ENCODE results near the gene SMYD3.
"Not testable (repeated sequence)": the region's sequence is repeated elsewhere in the genome, so short reads cannot be mapped to it uniquely, and the experiment has no call there.

Gene SMYD3

DNA sequence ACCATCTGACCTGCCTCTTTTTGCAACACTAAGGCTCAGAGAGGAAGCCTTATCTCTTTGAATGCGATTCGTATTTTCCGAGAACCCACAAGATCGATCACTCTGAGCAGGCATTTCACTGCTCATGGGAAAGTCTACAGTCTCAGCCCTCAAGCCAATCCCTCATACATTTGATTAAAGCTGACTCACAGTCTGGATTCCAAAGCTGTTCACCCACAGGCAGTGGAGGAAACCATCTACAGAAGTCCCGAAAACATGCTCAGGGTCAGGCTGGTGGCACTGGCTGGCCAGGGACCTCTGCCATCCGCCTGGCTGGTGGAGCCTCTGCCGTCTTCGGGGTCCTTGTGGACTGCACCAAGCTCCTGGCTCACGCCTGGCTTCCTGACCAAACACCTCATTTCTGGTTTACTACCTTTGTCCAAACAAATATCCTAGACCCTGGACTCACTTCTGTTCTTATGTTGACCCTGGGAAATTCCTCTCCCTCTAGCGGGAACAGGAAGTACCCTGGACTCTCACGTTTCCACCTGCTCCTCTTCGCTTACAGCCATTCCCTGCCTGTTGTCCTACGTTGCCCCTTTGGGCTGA lies 650.0 kb downstream of the SMYD3 start:
- no peak for DNase-seq

DNA sequence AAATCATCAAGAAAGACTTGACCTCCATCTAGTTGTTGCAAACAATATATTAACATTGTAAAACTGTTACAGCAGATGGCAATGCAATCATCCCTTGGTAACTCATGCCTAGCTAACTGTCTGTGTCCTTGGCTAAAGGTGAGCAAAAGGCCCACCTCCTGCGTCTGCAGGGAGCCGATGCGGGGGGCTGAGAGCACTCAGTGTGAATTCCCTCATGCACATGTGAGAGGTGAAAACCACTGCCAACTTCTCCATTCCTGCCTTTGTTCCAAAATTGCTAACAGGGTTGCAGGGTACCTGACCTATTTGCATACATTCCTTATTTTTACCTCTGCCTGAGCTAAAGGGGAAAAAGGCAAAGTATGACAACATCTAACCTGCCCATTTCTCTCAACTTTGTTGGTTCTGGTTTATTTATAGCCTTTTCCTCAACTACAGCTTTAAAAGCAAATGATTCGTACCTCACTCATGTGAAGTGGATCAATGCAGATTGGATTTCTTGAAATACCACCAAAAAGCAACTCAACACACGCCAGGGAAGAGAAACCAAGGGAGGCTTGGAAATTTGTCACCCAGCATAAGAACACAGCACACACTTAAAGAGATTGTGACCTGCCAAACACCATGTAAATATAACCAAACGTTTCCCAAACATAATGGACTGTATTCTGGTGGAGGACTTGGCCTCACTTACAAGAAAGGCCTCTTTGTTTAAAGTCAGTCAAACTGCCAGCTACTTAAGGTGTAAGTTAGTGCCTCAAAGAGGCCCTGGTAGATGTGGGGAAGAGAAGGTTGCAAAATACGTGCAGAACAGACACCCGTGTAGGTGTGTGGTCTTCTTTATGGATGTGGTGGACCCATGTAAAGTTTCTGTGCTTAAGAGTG lies 651.0 kb downstream of the SMYD3 start:
- no peak for DNase-seq

DNA sequence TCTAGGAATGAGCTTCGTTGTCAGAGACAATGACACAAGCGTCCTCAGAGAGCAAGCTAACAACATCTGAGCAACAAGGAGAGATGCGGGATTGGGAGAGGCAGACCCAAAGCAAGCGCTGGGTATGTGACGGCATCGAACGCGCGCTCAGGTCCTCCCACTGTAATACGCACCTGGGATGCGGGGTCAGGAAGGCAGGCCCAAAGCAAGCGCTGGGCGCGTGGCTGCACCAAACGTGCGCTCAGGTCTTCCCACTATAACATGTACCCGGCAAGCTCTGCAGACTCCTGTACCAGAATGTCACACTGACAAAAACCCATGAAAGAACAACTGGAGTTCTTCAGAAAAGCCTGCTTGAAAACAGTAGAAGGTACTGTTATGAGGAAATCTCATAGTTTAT lies 653.8 kb downstream of the SMYD3 start:
- no peak for DNase-seq

DNA sequence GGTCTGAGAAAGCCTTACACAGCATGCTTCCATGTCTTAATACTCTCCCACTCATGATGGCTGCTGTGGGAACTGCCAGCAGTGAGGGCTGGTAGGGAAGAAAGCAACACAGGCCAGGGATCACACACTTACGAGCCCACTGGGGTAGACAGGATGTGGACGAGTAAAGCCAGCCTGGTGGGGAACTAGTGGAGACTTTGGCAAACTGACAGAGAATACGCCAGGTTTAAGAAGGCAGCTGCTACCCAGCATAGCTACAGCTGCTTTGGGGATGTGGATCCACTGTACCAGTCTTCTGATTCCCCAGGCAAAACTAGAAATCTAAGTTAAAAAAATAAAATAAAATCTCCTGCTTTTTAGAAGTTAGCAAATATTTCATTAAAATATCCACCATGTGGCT lies 664.0 kb downstream of the SMYD3 start:
- DNase-seq, result no peak

DNA sequence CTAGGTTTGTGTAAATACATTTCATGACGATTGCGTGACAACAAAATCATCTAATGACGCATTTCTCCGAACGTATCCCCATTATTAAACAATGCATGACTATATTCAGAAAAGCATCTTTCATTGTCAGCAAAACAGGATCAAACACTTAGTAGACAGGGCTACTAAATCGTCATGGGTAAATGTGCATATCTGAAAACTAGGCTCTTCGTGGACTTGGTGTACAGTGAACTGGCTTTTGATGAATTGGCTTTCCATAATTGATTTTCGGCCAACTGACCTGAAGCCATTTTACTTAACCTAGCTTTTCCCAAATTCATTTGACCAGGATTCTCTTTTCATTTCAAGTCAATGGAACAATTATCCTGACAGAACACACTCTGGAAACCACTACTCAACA lies 665.0 kb downstream of the SMYD3 start:
- no peak for DNase-seq

DNA sequence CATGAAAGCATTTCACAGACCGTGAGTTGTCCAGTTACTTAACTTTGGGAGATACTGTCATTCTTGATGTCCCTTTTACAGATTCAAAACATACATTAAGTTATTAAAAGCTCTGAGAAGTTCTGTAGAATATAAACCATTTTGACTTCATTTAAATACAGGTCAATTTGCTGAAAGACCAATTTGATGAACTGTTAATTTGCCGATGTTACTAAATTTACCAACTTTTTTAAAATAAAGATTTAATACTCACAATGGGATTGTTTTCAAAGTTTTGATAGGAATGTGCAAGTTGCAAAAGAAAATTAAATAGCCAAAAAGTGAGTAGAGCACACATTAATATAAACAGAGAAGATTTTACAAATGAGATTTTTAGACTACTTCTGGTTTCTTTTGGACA lies 666.1 kb downstream of the SMYD3 start:
- no peak for DNase-seq

DNA sequence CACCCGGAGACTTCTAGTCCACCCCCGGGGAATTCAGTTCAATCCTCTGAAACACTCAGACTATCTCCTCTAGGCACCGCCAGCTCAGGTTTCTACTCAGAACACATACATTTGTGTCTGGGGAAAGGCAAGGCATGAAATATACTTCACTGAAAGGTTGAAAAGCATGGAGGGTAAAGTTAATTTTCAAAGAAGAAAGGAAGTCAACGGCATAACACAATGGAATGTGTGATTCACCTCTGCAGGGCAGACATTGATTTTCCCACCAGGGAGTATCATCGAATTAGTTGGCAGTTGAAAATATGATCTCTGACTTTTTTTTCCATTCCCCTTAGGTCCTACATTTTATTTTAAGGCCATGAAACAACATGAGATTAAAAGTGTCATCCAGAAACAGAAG lies 669.4 kb downstream of the SMYD3 start:
- DNase-seq, result no peak

DNA sequence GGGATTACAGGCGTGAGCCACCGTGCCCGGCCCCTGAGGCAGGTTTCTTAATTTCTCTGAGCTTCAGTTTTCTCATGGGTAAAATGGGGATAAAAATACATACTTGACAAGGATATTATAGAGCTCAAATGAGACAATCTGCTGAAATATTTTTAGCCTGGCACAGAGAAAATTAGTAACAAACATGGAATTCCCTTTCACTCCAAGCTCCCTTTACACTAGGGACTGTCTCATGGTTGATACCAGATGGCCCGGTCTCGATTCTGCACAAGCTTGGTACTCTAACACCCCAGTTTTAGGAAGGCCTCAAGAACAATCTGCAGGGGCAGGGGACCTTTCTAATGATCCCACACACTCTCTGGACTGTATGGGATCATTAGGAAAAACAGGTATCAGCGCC lies 671.7 kb downstream of the SMYD3 start:
- DNase-seq, result no peak

DNA sequence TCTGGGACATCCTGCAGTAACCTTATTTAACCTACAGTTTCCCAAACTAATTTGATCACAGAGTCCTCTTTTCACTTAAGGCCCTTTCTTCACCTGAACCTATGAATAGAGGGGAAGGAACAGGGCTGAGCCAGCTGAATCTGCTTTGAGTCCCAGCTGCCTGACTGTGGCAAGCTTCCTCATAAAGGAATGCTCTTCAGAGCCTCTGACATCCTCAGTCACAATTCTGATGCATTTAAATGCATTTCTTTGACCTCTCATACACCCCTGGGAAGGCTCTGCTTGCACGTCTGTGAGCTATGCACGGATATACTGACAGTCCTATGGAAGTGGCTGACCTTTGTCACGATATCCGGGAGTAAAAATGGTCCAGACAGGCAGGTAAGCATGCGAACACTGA lies 673.1 kb downstream of the SMYD3 start:
- no peak for DNase-seq

DNA sequence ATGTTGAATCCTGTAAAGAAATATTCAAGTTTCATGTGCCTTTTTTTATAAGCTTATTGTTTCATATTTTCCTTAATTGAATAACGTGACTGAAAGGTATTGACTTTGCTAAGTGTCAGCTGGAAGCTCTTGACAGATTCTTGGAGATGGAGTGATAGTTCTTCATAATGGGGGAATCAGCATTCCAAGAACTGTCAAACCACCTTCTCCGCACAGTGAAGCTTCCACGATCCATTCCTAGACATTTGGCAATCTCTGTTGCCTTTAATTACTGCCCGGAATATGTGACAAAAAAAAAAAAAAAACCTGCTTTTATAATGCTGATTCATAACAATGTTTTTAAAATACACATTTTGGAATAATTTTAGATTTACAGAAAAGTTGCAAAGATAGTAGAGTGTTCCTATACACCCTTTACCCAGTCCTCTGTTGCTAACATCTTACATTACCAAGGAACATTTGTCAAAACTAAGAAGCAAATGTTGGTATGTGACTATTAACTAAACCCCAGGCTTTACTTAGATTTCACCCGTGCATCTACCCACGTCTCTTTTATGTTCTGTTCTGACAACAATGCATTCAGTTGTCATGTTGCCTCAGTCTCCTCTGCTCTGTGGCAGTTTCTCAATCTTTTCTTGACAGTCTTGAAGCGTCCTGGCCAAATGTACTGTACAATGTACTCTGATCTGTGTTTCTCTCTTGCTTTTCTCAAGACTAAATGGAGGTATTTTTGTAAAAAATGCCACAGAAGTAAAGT lies 674.1 kb downstream of the SMYD3 start:
- DNase-seq, result no peak

DNA sequence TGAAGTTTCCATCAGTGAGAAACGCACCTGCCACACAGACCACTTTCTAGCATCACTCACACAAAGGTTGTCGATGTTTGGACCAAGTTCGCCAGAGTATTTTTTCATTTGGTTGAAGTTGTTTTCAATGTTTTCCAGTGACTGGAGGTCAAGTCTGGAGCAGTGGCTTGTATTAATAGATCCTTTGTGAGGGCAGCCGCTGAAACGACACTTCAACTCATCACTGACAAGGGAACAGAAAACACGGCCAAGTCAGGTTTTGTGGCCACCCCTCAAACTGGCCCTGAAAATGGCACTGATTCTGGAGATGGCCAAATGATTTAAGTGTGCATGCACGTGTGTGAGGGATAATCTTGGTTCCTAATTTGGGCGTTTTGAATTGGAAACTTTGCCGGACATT lies 675.6 kb downstream of the SMYD3 start:
- no peak for DNase-seq

DNA sequence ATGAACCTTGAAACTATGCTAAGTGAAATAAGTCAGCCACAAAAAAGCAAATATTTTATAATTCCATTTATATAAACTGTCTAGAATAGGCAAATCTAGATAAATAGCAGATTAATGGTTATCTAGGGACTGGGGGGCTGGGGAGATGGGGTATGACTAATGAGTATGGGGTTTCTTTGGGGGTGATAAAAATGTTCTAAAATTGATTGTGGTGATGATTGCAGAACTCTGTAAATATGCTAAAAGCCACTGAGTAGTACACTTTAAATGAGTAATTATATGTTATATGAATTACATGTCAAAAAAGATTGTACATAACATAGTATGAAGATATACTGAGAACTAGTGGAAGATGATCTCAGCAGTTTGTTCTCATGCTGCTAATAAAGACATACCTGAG lies 677.3 kb downstream of the SMYD3 start:
- DNase-seq, result no peak

DNA sequence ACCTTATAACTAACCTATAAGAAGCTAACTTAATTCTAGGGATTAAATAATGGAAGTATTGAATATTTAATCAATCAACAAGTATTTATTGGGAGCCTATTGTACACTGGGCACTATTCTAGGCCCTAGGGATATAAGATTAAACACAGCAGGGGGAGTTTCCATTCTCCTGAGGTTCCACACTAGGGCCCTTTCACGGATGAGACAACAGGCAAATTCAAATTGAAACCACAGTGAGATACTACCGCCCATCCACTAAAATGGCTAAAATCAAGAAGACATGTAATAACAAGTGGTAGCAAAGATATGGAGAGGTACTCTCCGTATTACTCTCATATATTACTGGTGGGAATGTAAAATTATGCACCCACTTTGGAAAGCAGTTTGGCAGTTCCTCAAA lies 677.9 kb downstream of the SMYD3 start:
- DNase-seq, result no peak

DNA sequence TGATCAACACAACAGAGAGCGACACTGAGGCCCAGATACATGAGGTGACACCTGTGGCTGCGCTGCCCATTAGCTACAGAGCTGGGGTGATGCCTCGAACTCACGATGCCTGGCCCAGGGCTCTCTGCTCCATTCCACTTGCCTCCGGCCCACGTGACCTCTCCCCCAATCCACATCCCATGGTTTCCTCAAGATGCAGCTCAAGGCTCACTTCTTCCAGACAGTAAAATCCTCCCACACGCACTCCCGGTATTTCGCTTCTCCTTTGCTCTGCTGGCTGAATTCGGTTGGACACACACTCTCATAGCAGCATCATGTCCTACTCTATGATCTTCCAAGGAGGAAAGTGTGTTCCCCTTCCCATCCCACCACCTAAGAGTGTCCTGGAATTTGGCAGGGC lies 679.8 kb downstream of the SMYD3 start:
- DNase-seq, result no peak

DNA sequence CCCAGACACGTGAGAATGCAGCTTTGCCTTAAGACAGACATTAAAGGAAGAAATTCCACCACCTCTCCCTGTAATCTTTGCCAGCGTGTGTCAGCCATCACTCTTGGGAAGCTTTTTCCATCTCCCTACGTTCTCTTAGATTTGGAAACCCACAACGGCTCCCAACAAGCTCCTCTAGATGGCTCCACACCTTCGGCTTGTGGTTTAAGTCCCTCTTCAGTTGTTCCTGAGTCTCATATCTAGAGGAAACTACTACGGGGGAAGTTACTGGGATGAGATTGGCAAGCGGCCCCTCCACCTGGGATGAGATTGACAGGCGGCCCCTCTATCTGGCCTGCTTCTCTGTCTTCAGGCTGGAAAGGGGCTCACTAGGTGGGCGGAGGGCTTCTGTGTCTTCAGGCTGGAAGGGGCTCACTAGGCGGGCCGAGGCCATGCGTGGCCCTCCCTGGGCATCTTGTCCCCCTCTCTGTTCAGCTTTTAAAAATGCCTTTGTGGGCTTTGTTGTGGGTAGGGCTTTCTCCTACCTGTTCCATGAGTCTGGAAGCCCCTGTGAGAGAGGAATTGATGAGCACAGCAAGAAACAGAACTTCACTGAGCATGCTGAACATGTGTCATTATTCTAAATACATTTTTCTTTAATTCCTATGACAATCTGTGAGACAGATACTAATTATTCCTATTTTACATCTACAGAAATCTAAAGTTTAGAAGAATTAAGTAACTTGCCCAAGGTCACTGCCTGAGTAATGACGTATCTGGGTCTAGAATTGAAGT lies 681.8 kb downstream of the SMYD3 start:
- no peak for DNase-seq

DNA sequence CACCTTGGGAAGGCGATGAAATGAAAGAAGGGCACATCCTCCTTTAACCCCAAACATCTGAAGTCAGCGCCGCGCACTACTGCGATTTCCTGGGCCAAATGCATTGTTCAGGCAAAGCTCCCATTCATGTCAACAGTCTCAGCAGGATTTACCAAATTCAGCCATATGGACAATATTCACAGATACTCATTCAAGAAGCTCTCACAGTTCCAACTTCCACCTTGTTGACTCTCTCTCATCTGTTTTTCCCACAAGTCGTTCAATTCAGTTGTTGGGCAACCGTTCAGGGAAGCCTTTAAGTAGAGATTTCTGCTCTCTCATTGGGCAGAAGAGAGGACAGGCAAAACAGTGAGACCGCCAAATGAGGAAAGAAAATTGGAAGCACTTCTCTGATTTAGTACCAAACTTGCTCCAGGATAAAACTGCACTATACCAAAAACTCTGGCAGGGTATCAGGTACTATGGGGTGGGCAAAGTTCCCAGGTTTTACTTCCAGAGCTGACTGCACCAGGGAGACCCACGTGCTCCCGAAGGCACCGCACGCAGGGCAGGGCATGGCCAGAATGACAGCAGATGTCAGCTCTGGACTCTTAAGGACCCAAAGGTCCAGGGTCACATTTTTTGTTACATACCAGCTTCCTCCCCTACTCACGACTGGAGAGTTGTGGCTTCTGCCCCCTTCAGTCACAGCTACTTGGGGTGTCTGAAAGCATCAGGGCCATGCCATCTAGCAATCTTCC lies 683.5 kb downstream of the SMYD3 start:
- DNase-seq, result no peak

DNA sequence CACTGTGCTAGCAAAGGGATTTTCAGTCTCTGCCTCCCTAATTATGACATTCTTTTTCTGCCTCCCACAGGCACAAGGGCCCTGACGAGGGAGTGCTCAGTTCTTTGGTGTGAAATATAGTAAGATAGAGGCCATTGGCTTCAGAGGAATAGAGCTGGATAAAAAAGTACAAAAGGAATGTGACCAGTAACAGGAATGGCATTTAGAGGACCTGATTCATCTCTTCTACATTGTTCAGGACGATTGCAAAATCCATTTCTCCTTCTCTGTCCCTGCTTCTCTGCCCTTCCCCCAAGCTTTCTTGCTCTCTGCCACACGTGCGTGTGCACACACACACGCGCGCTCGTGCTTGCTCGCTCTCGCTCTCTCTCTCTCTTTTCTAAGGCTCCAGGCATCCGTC lies 684.1 kb downstream of the SMYD3 start:
- DNase-seq, result no peak

DNA sequence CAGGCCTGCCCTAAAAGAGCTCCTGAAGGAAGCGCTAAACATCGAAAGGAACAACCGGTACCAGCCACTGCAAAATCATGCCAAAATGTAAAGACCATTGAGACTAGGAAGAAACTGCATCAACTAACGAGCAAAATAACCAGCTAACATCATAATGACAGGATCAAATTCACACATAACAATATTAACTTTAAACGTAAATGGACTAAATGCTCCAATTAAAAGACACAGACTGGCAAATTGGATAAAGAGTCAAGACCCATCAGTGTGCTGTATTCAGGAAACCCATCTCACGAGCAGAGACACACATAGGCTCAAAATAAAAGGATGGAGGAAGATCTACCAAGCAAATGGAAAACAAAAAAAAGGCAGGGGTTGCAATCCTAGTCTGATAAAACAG lies 688.7 kb downstream of the SMYD3 start:
- DNase-seq, result not testable (repeated sequence)

DNA sequence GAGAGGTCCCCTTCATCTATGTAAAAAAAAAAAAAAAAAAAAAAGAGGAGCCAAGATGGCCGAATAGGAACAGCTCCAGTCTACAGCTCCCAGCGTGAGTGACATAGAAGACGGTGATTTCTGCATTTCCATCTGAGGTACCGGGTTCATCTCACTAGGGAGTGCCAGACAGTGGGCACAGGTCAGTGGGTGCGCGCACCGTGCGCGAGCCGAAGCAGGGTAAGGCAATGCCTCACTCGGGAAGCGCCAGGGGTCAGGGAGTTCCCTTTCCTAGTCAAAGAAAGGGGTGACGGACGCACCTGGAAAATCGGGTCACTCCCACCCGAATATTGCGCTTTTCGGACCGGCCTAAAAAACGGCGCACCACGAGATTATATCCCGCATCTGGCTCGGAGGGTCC lies 690.6 kb downstream of the SMYD3 start:
- not testable (repeated sequence) for DNase-seq

DNA sequence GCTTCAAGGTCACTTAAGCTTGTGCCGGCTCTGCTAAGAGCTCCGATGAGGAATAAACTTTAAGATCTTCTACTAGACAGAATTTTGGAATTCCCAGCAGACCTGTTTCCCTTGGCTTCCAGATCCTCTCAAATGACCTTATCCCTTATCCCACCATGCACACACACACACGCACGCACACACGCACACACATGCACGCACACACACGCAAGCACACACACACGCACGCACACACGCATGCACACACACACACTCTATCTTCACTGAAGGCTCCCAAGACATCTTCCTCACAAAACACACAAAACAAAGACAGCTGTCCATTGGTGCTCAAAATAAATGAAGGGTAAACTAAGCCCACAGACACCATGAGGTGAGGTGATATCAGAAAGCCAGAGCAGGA lies 692.4 kb downstream of the SMYD3 start:
- no peak for DNase-seq

DNA sequence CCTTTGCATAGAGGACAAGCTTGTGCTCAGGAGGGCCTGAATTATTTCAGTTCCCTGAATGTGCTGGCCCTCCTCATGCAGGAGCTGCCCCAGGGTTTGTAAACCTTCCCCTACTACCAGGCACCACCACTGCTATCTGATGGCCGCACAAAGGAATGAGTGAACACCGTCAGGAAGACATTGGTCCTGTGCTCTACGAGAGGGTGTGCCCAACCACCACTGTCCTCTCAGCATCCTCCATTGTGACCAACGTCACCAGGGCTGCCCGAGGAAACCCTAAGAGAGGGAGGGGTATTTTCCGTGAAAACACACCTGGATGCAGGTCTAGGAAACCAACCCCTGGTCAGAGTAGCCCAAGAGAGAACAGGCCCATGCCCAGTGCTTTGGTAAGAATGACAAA lies 694.8 kb downstream of the SMYD3 start:
- DNase-seq, result no peak

DNA sequence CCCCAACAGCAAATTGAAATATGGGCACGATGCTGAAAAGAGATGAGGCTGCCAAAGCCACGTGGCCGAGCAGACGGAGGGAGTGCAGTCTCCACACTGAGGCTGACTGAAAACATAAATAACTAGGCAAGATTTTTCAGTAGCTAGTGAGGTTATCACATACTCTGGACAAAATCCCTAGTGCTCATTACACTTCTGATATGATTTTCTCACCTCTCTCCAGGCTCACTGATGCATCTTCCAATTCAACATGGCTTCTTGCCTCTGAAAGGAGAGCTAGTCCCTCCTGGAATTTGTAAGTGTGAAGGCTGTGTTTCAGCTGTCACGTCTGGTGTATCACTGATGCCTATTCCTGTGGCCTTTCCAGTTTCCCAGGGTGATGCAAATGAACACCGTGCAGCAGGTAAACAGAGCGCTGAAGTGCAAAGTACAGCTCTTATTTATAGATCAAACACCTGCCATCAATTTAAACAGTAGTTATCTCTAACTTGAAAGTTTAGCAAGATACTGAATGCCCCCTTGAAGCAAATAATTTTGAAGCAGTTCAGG lies 696.2 kb downstream of the SMYD3 start:
- no peak for DNase-seq
